ENCODE measurements around the gene LDLRAD4.

LDLRAD4 gene

DNA sequence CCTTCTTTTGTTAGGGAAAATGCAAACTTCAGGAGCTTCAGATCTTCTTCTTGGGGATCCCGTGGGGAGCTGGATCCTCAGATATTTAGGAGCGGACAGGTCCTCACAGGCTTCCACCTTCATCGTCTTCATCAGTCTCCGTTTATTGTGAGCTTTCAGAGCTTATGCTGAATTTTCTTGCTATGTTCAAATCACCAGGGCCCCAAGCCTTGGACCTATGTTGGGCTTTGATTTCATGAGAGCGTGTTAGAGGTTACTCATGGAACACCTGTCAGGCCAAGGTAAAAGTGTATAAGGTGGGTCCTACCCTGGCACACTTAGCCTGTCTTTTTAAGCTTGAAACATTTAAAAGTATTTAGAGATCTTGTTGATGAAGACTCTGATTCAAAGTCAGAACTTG is 294.9 kb downstream of the LDLRAD4 start:
- no peak overlapping the region for H4K8ac ChIP-seq (ENCODE audit: low read length)
- H3K36me3 ChIP-seq (ENCODE audit: control insufficient read depth in 1 of 2, insufficient read depth in 2 of 2, low read depth in 1 of 2, low read length in 2 of 2): no peaks in the 10 kb centered on the region
- H3K27me3 ChIP-seq (ENCODE audit: control insufficient read depth in 1 of 2, insufficient read depth in 1 of 2, low read length in 2 of 2): peaks cover 0 to 14% of the 10 kb centered on the region in 2 experiments
- no peaks in the 10 kb centered on the region for H3K79me1 ChIP-seq (replicated peaks; ENCODE audit: low read length, poor library complexity, severe bottlenecking)
- H4K91ac ChIP-seq (ENCODE audit: low read length): no peak overlapping the region
- WGBS: 91% methylated on average over 5 of the region's 5 CpGs
- H2BK5ac ChIP-seq (ENCODE audit: low read depth, low read length, poor library complexity, severe bottlenecking): no peak overlapping the region
- no peak overlapping the region for H3K14ac ChIP-seq (ENCODE audit: low read length in 2 of 2)
- H3K4ac ChIP-seq (ENCODE audit: low read depth in 1 of 2, low read length in 2 of 2): no peak overlapping the region
- no peak overlapping the region for H2BK15ac ChIP-seq (ENCODE audit: low read depth, poor library complexity, severe bottlenecking)
- DNase-seq: no peak
- H3K4me2 ChIP-seq (ENCODE audit: low read length, poor library complexity, severe bottlenecking): no peak overlapping the region
- H2BK12ac ChIP-seq (ENCODE audit: low read length in 2 of 2): no peak overlapping the region
- no peak overlapping the region for H2BK120ac ChIP-seq (ENCODE audit: low read depth, low read length)
- no peak overlapping the region for H3K27ac ChIP-seq (ENCODE audit: low read length, poor library complexity, severe bottlenecking)
- no peak overlapping the region for H3K18ac ChIP-seq (ENCODE audit: low read depth in 1 of 2, low read length in 2 of 2)
- no peak overlapping the region for H3K23ac ChIP-seq (ENCODE audit: low read length in 2 of 2)
- peaks cover 6% of the 10 kb centered on the region for H3K9me3 ChIP-seq (ENCODE audit: control insufficient read depth, low read length)
- H2AK5ac ChIP-seq (ENCODE audit: low read length, severe bottlenecking): no peak overlapping the region
- no peak overlapping the region for H3K4me3 ChIP-seq (ENCODE audit: insufficient read depth in 1 of 2, low read depth in 1 of 2, low read length in 2 of 2)
- H3K4me1 ChIP-seq (ENCODE audit: control insufficient read depth, insufficient read depth, low read depth, low read length): no peaks in the 10 kb centered on the region
- no peak overlapping the region for H3K9ac ChIP-seq (ENCODE audit: low read length)
- H2AFZ ChIP-seq (ENCODE audit: low read depth, low read length): no peak overlapping the region

DNA sequence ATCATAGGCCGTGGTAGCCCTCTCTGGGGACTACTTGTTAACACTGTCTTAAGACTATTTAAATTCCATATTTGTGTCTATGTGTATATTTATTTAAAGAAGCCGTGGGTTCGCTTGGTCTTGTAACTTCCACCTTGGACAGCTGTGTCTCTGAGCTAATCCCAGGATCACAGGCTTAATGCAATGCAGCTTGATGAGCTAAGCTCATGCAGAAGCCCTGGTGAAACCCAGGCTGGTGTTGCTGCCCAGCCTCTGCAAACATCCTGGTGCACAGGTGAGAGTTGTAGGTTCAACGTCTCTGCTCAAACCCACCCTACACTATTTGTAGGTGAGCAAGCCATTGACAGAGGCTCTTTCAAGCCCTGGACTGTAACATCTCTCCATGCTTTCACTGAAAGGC is 296.0 kb downstream of the LDLRAD4 start:
- H3K4me1 ChIP-seq (ENCODE audit: control insufficient read depth, insufficient read depth, low read depth, low read length): no peaks in the 10 kb centered on the region
- no peaks in the 10 kb centered on the region for H3K79me1 ChIP-seq (replicated peaks; ENCODE audit: low read length, poor library complexity, severe bottlenecking)
- no peak overlapping the region for H3K27ac ChIP-seq (ENCODE audit: low read length, poor library complexity, severe bottlenecking)
- H3K18ac ChIP-seq (ENCODE audit: low read depth in 1 of 2, low read length in 2 of 2): no peak overlapping the region
- no peak overlapping the region for H3K4me3 ChIP-seq (ENCODE audit: insufficient read depth in 1 of 2, low read depth in 1 of 2, low read length in 2 of 2)
- no peak overlapping the region for H4K91ac ChIP-seq (ENCODE audit: low read length)
- WGBS: 85% methylated on average over 3 of the region's 4 CpGs
- no peak overlapping the region for H3K4ac ChIP-seq (ENCODE audit: low read depth in 1 of 2, low read length in 2 of 2)
- H2AFZ ChIP-seq (ENCODE audit: low read depth, low read length): no peak overlapping the region
- H3K4me2 ChIP-seq (ENCODE audit: low read length, poor library complexity, severe bottlenecking): no peak overlapping the region
- no peak overlapping the region for H3K23ac ChIP-seq (ENCODE audit: low read length in 2 of 2)
- no peak overlapping the region for H2BK12ac ChIP-seq (ENCODE audit: low read length in 2 of 2)
- peaks cover 8% of the 10 kb centered on the region for H3K9me3 ChIP-seq (ENCODE audit: control insufficient read depth, low read length)
- no peak overlapping the region for H2BK15ac ChIP-seq (ENCODE audit: low read depth, poor library complexity, severe bottlenecking)
- H3K36me3 ChIP-seq (ENCODE audit: control insufficient read depth in 1 of 2, insufficient read depth in 2 of 2, low read depth in 1 of 2, low read length in 2 of 2): no peaks in the 10 kb centered on the region
- no peak overlapping the region for H2AK5ac ChIP-seq (ENCODE audit: low read length, severe bottlenecking)
- DNase-seq: no peak
- no peak overlapping the region for H2BK5ac ChIP-seq (ENCODE audit: low read depth, low read length, poor library complexity, severe bottlenecking)
- peaks cover 0 to 14% of the 10 kb centered on the region in 2 experiments for H3K27me3 ChIP-seq (ENCODE audit: control insufficient read depth in 1 of 2, insufficient read depth in 1 of 2, low read length in 2 of 2)
- H3K9ac ChIP-seq (ENCODE audit: low read length): no peak overlapping the region
- no peak overlapping the region for H4K8ac ChIP-seq (ENCODE audit: low read length)
- H3K14ac ChIP-seq (ENCODE audit: low read length in 2 of 2): no peak overlapping the region
- no peak overlapping the region for H2BK120ac ChIP-seq (ENCODE audit: low read depth, low read length)

DNA sequence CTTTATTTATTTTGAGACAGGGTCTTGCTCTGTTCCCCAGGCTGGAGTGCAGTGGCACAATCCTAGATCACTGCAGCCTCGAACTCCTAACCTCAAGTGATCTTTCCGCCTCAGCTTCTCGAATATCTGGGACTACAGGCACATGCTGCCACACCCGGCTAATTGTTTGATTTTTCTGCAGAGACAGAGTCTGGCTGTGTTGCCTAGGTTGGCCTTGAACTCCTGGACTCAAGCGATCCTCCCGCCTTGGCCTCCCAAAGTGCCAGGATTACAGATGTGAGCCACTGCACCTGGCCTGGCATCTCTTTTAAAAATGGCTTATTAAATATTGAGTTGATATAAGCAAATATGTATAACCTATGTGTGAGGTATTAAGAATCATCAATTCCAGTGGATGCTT is 298.3 kb downstream of the LDLRAD4 start:
- H3K36me3 ChIP-seq (ENCODE audit: control insufficient read depth in 1 of 2, insufficient read depth in 2 of 2, low read depth in 1 of 2, low read length in 2 of 2): no peaks in the 10 kb centered on the region
- no peak overlapping the region for H3K14ac ChIP-seq (ENCODE audit: low read length in 2 of 2)
- no peak overlapping the region for H3K9ac ChIP-seq (ENCODE audit: low read length)
- no peak overlapping the region for H3K4me2 ChIP-seq (ENCODE audit: low read length, poor library complexity, severe bottlenecking)
- peaks cover 0 to 13% of the 10 kb centered on the region in 2 experiments for H3K27me3 ChIP-seq (ENCODE audit: control insufficient read depth in 1 of 2, insufficient read depth in 1 of 2, low read length in 2 of 2)
- no peaks in the 10 kb centered on the region for H3K79me1 ChIP-seq (replicated peaks; ENCODE audit: low read length, poor library complexity, severe bottlenecking)
- H4K8ac ChIP-seq (ENCODE audit: low read length): no peak overlapping the region
- H3K9me3 ChIP-seq (ENCODE audit: control insufficient read depth, low read length): peaks cover 8% of the 10 kb centered on the region
- no peak overlapping the region for H2AFZ ChIP-seq (ENCODE audit: low read depth, low read length)
- H3K18ac ChIP-seq (ENCODE audit: low read depth in 1 of 2, low read length in 2 of 2): no peak overlapping the region
- no peak overlapping the region for H2BK5ac ChIP-seq (ENCODE audit: low read depth, low read length, poor library complexity, severe bottlenecking)
- WGBS: 88% methylated on average over 6 of the region's 6 CpGs
- no peak overlapping the region for H2BK120ac ChIP-seq (ENCODE audit: low read depth, low read length)
- no peak overlapping the region for H3K4me3 ChIP-seq (ENCODE audit: insufficient read depth in 1 of 2, low read depth in 1 of 2, low read length in 2 of 2)
- no peak overlapping the region for H4K91ac ChIP-seq (ENCODE audit: low read length)
- no peak overlapping the region for H2BK12ac ChIP-seq (ENCODE audit: low read length in 2 of 2)
- no peak overlapping the region for H3K23ac ChIP-seq (ENCODE audit: low read length in 2 of 2)
- no peaks in the 10 kb centered on the region for H3K4me1 ChIP-seq (ENCODE audit: control insufficient read depth, insufficient read depth, low read depth, low read length)
- no peak overlapping the region for H2AK5ac ChIP-seq (ENCODE audit: low read length, severe bottlenecking)
- H2BK15ac ChIP-seq (ENCODE audit: low read depth, poor library complexity, severe bottlenecking): no peak overlapping the region
- DNase-seq: no peak
- no peak overlapping the region for H3K27ac ChIP-seq (ENCODE audit: low read length, poor library complexity, severe bottlenecking)
- H3K4ac ChIP-seq (ENCODE audit: low read depth in 1 of 2, low read length in 2 of 2): no peak overlapping the region

DNA sequence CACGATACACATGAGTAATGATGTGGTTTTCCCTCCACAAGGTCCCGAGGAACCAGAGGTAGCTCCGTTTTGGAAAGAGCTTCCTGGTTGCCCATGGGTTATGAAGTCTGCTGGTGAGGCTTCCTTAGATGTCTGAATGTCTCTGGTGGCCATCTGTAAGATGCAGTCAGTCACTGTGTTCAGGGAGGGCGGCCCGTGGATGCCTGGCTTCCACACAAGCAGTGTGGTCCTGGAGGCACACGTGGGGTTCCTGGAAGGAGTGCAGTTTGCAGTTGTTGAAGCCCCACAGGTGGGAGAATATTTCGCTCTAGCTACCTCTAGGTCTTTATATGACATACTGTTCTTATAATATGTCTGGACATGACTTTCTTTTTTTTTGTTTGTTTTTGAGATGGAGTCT is 298.8 kb downstream of the LDLRAD4 start:
- Histone ChIP-seq H3K18ac (ENCODE audit: low read depth in 1 of 2, low read length in 2 of 2) (no peak overlapping the region), H3K36me3 (ENCODE audit: control insufficient read depth in 1 of 2, insufficient read depth in 2 of 2, low read depth in 1 of 2, low read length in 2 of 2) (no peaks in the 10 kb centered on the region), H3K4me2 (ENCODE audit: low read length, poor library complexity, severe bottlenecking) (no peak overlapping the region), H3K23ac (ENCODE audit: low read length in 2 of 2) (no peak overlapping the region), H2AK5ac (ENCODE audit: low read length, severe bottlenecking) (no peak overlapping the region), H4K91ac (ENCODE audit: low read length) (no peak overlapping the region), H3K27me3 (ENCODE audit: control insufficient read depth in 1 of 2, insufficient read depth in 1 of 2, low read length in 2 of 2) (peaks cover 0 to 12% of the 10 kb centered on the region in 2 experiments), H3K4ac (ENCODE audit: low read depth in 1 of 2, low read length in 2 of 2) (no peak overlapping the region), H2BK12ac (ENCODE audit: low read length in 2 of 2) (no peak overlapping the region), H2BK120ac (ENCODE audit: low read depth, low read length) (no peak overlapping the region), H4K8ac (ENCODE audit: low read length) (no peak overlapping the region), H3K79me1 (replicated peaks; ENCODE audit: low read length, poor library complexity, severe bottlenecking) (no peaks in the 10 kb centered on the region), H2AFZ (ENCODE audit: low read depth, low read length) (no peak overlapping the region), H2BK5ac (ENCODE audit: low read depth, low read length, poor library complexity, severe bottlenecking) (no peak overlapping the region), H3K9ac (ENCODE audit: low read length) (no peak overlapping the region), H3K4me3 (ENCODE audit: insufficient read depth in 1 of 2, low read depth in 1 of 2, low read length in 2 of 2) (no peak overlapping the region), H3K27ac (ENCODE audit: low read length, poor library complexity, severe bottlenecking) (no peak overlapping the region), H3K9me3 (ENCODE audit: control insufficient read depth, low read length) (peaks cover 8% of the 10 kb centered on the region), H3K14ac (ENCODE audit: low read length in 2 of 2) (no peak overlapping the region), H3K4me1 (ENCODE audit: control insufficient read depth, insufficient read depth, low read depth, low read length) (no peaks in the 10 kb centered on the region), H2BK15ac (ENCODE audit: low read depth, poor library complexity, severe bottlenecking) (no peak overlapping the region)
- DNase-seq: no peak
- WGBS: 78% methylated on average over 6 of the region's 7 CpGs

All from mesenchymal stem cell (in vitro differentiated cells and primary cell).